Panc1 (cell line): ENCODE data around the gene PI4K2A. TPM values are rescaled to one million over a fixed set of nuclear protein-coding genes. Genes with fewer than 3 reads are reported as not detected.
A peak's percentile ranks its signal among the peaks of the same experiment; 100 is the strongest.

ENCODE experiments used
- ATAC-seq: fragments of 200-7000 bp; cut with Tn5 transposase; 2 replicates; pipeline ENCODE4 v1.9.1; 2020; ENCODE audit warnings: mild to moderate bottlenecking, moderate library complexity
- BruUV-seq: library from RNA; stranded (reverse); fragments of 400-500 nt; replicated peaks from 2 replicates; lab custom pipeline; 2021; lab: Mats Ljungman, UMichigan
- CTCF ChIA-PET: fragments of 300-600 bp; sonication (Branson Sonifier 250); formaldehyde crosslinking; loops from one replicate; lab custom pipeline; 2022; ENCODE audit warnings: antibody characterized with exemption; lab: Charles Lee
- POLR2A ChIA-PET: fragments of 300-600 bp; sonication (Branson Sonifier 250); formaldehyde crosslinking; loops from one replicate; lab custom pipeline; 2022; ENCODE audit warnings: antibody characterized with exemption; lab: Charles Lee
- DNase-seq: peaks from one replicate; pipeline ENCODE4 v3.0.0-alpha.2; 2010; ENCODE audit warnings: low read depth, low spot score
- H3K27ac ChIP-seq: 2 replicates; pipeline ENCODE4 v1.5.1; 2011; ENCODE audit warnings: mild to moderate bottlenecking, low read length, inconsistent platforms
- H3K27me3 ChIP-seq: fragments of 200-500 bp; sonication (Bioruptor generic); 2 replicates; pipeline ENCODE4 v1.6.0; 2014; ENCODE audit warnings: low read length, inconsistent platforms; ENCODE audit not compliant: control insufficient read depth, insufficient read depth
- H3K36me3 ChIP-seq: fragments of 200-500 bp; sonication (Bioruptor generic); 2 replicates; pipeline ENCODE4 v1.5.1; 2014; ENCODE audit warnings: inconsistent platforms, mild to moderate bottlenecking, low read length, moderate library complexity; ENCODE audit not compliant: control insufficient read depth, insufficient read depth
- H3K4me1 ChIP-seq: 2 replicates; pipeline ENCODE4 v1.5.1; 2011; ENCODE audit warnings: inconsistent platforms, mild to moderate bottlenecking, low read length, moderate library complexity; ENCODE audit not compliant: control insufficient read depth, insufficient read depth
- H3K4me3 ChIP-seq, 2 experiments: 2 replicates each; pipeline ENCODE4 v1.5.1; 2011 to 2012; ENCODE audit warnings: low read depth in 2 of 2, low read length in 2 of 2, mild to moderate bottlenecking in 2 of 2, inconsistent platforms in 1 of 2, moderate library complexity in 1 of 2
- H3K9me3 ChIP-seq: fragments of 200-500 bp; sonication (Bioruptor generic); 2 replicates; pipeline ENCODE4 v1.5.1; 2014; ENCODE audit warnings: low read depth, mild to moderate bottlenecking, inconsistent platforms, low read length, moderate library complexity; ENCODE audit not compliant: control insufficient read depth, insufficient read depth
- POLR2AphosphoS5 ChIP-seq: IDR thresholded peaks from 2 replicates; pipeline ENCODE4 v1.6.1; 2012; ENCODE audit warnings: mild to moderate bottlenecking, low read depth, low read length, moderate library complexity
- SIN3A ChIP-seq: IDR thresholded peaks from 2 replicates; pipeline ENCODE4 v1.6.1; 2012; ENCODE audit warnings: low read depth, mild to moderate bottlenecking, low read length, moderate library complexity, borderline replicate concordance; ENCODE audit not compliant: insufficient read depth
- TCF7L2 ChIP-seq: IDR thresholded peaks from 2 replicates; pipeline ENCODE4 v1.6.1; 2011; ENCODE audit warnings: mild to moderate bottlenecking, low read depth, low read length, inconsistent platforms
- in situ Hi-C: cut with HindIII; loops from 2 replicates; pipeline ENCODE4 v1.10.0; 2016; ENCODE audit warnings: low sequenced_read_pairs, low pct_unique_long_range_greater_than_20kb
- intact Hi-C: fragments of 100-400 bp; cut with micrococcal nuclease; formaldehyde crosslinking; loops from one replicate; pipeline ENCODE4 v1.10.0; 2022; ENCODE audit not compliant: unreplicated experiment
- total RNA-seq: library from RNA; stranded (reverse); gene quantifications from one replicate; pipeline ENCODE4 v1.2.1, GENCODE V29; 2021; ENCODE audit not compliant: unreplicated experiment
- TF ChIP-seq, protein P1 (sequence below): fragments of 450-650 bp; IDR thresholded peaks from 2 replicates; pipeline ENCODE4 v1.5.1; 2017; ENCODE audit warnings: mild to moderate bottlenecking
- TF ChIP-seq, protein P2 (sequence below), 2 experiments: IDR thresholded peaks; 2 replicates each; pipeline ENCODE4 v1.6.1; 2011 to 2012; ENCODE audit warnings: low read depth in 2 of 2, control low read depth in 1 of 2, low read length in 1 of 2, mild to moderate bottlenecking in 1 of 2, moderate library complexity in 1 of 2; ENCODE audit not compliant: insufficient read depth in 1 of 2

Gene PI4K2A
- total RNA-seq, 1 experiment from 2014 or later = 22.8 TPM

DNA sequence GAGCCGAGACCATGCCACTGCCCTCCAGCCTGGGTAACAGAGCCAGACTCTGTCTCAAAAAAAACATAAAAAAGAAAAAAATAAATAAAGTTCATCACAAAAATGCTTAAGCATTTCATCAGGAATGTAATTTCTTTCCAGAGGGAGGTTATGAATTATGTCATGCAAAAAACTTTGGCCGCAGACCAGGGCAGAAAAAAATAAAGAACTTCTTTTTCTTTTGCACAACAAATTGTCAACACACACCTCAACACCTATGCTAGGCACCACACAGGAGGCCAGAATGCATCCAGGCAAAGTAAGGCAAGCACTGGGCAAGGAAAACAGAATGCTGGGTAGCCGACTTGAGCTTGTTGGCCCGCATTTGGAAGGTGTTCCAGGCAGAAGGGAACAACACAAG, 47.0 kb upstream of the PI4K2A start:
- no peak overlapping the region for H3K27ac ChIP-seq

DNA sequence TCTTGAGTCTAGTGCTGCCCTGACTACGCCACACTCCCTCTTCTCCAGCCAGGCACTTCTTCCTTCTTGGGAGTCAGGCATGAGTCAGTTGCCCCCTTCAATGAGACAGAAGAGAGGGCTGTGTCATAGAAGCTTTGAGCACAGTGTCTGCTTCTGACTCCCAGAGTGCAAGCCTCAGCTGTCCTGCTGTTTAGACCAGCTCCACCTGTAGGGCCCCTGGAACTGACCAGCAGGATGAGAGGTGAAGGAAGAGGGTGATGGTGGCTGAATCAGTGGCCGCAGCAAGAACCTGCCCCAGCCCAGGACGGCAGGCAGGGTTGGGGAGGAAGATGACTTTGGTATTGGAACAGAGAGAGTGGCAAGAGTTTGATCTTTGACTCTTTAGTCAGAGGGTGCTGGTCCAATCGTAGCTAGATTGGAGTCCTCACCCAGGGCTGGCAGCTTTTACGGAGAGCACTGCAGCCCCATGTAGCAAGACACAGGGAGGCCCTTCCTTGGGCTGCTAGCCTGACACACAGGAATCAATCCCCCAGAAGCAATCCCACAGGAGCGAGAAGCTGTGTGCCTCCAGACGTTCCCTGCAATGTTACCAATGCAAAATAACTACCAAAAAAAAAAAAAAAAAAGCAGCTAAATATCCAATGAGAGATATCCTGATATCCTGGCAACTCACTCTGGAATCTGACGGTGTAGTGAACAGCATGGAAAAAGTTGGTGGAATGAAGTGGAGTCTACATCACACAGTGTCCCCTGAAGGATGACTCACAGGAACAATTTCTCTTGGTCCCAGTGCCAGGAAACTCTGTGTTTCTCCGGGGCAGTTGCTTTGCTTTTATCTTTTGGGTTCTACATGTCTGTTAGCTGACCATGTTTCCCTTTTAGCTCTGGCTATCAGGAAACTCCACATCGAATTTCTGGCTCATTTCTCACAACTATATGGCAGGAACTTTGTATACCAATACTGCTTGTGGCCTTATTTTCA, 44.1 kb upstream of the PI4K2A start:
- Histone ChIP-seq H3K36me3 (no peaks in the 10 kb centered on the region), H3K4me1 (peaks cover 14% of the 10 kb centered on the region; the same call in 1 of the 2 replicates), H3K27me3 (no peaks in the 10 kb centered on the region), H3K4me3 (no peak overlapping the region), H3K27ac (peak overlapping the region; percentile 66), H3K9me3 (no peaks in the 10 kb centered on the region)
- intact Hi-C loops (no loop called here), in situ Hi-C loops (no loop called here)
- ATAC-seq (peak; percentile 85), DNase-seq (no peak)
- ChIA-PET CTCF (interaction anchor here (0.6 to 1.5 kb wide), 5 partner anchors 10 to 175 kb away, joined by 3 to 5 read pairs (median 4); partner anchors contain the start of gene ANKRD2), POLR2A (interaction anchor here (0.6 kb wide), 1 partner anchor 19 kb away, joined by 3 read pairs; no protein-coding TSS in a partner anchor)
- no TSS peak for BruUV-seq
- TF ChIP-seq, protein P1, sequence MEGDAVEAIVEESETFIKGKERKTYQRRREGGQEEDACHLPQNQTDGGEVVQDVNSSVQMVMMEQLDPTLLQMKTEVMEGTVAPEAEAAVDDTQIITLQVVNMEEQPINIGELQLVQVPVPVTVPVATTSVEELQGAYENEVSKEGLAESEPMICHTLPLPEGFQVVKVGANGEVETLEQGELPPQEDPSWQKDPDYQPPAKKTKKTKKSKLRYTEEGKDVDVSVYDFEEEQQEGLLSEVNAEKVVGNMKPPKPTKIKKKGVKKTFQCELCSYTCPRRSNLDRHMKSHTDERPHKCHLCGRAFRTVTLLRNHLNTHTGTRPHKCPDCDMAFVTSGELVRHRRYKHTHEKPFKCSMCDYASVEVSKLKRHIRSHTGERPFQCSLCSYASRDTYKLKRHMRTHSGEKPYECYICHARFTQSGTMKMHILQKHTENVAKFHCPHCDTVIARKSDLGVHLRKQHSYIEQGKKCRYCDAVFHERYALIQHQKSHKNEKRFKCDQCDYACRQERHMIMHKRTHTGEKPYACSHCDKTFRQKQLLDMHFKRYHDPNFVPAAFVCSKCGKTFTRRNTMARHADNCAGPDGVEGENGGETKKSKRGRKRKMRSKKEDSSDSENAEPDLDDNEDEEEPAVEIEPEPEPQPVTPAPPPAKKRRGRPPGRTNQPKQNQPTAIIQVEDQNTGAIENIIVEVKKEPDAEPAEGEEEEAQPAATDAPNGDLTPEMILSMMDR = no peak
- TF ChIP-seq TCF7L2 = no peak
- TF ChIP-seq, protein P2, sequence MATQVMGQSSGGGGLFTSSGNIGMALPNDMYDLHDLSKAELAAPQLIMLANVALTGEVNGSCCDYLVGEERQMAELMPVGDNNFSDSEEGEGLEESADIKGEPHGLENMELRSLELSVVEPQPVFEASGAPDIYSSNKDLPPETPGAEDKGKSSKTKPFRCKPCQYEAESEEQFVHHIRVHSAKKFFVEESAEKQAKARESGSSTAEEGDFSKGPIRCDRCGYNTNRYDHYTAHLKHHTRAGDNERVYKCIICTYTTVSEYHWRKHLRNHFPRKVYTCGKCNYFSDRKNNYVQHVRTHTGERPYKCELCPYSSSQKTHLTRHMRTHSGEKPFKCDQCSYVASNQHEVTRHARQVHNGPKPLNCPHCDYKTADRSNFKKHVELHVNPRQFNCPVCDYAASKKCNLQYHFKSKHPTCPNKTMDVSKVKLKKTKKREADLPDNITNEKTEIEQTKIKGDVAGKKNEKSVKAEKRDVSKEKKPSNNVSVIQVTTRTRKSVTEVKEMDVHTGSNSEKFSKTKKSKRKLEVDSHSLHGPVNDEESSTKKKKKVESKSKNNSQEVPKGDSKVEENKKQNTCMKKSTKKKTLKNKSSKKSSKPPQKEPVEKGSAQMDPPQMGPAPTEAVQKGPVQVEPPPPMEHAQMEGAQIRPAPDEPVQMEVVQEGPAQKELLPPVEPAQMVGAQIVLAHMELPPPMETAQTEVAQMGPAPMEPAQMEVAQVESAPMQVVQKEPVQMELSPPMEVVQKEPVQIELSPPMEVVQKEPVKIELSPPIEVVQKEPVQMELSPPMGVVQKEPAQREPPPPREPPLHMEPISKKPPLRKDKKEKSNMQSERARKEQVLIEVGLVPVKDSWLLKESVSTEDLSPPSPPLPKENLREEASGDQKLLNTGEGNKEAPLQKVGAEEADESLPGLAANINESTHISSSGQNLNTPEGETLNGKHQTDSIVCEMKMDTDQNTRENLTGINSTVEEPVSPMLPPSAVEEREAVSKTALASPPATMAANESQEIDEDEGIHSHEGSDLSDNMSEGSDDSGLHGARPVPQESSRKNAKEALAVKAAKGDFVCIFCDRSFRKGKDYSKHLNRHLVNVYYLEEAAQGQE (IDR thresholded peaks at IDR 0.05; ENCODE audit: insufficient read depth in 1 of 2, low read depth in 2 of 2, low read length in 1 of 2) = no peak
- TF ChIP-seq POLR2AphosphoS5 = no peak
- TF ChIP-seq SIN3A = no peak

More for the DNA sequence above, 47.0 kb upstream of the PI4K2A start:
- in situ Hi-C loops = no loop called here
- no peak for TF ChIP-seq TCF7L2
- H3K4me1 ChIP-seq = peaks cover 14% of the 10 kb centered on the region; the same call in 1 of the 2 replicates
- H3K4me3 ChIP-seq = no peak overlapping the region
- no peaks in the 10 kb centered on the region for H3K27me3 ChIP-seq
- ATAC-seq (no peak), DNase-seq (no peak)
- intact Hi-C loops = no loop called here
- BruUV-seq = no TSS peak
- ChIA-PET POLR2A (no interaction called here), CTCF (no interaction called here)
- H3K36me3 ChIP-seq = no peaks in the 10 kb centered on the region
- no peaks in the 10 kb centered on the region for H3K9me3 ChIP-seq
